C4-2B (cell line): ENCODE results near the gene RHCE.
"Not testable (repeated sequence)": the region's sequence is repeated elsewhere in the genome, so short reads cannot be mapped to it uniquely, and the experiment has no call there.

Source experiments
- H3K27ac ChIP-seq: fragments of 450-650 bp; 2 replicates; pipeline ENCODE4 v1.5.1; 2017
- CTCF ChIP-seq: fragments of 450-650 bp; conservative IDR thresholded peaks from 2 replicates; pipeline ENCODE4 v1.5.1; 2017; ENCODE audit warnings: mild to moderate bottlenecking
- ZFX ChIP-seq: fragments of 450-650 bp; IDR thresholded peaks from 2 replicates; pipeline ENCODE4 v1.6.1; 2017

RHCE gene

GRCh38 chr1:25425098-25426085 lies 4.8 kb upstream of the RHCE start:
- TF ChIP-seq CTCF: no peak
- TF ChIP-seq ZFX: no peak
- H3K27ac ChIP-seq: no peak overlapping the region

- H3K27ac ChIP-seq: not testable (repeated sequence)
These were observed 2.6 kb upstream of the RHCE start for GRCh38 chr1:25423206-25423605.

- H3K27ac ChIP-seq: not testable (repeated sequence)
These were observed 1.3 kb downstream of the RHCE start for GRCh38 chr1:25419339-25419738.

- H3K27ac ChIP-seq: not testable (repeated sequence)
These were observed 3.3 kb downstream of the RHCE start for GRCh38 chr1:25417280-25417679.

- not testable (repeated sequence) for H3K27ac ChIP-seq
These were observed 6.0 kb downstream of the RHCE start for GRCh38 chr1:25414578-25414977.

- not testable (repeated sequence) for H3K27ac ChIP-seq
These were observed 6.5 kb downstream of the RHCE start for GRCh38 chr1:25414157-25414556.

- not testable (repeated sequence) for H3K27ac ChIP-seq
These were observed 7.6 kb downstream of the RHCE start for GRCh38 chr1:25412872-25413623.

- not testable (repeated sequence) for H3K27ac ChIP-seq
These were observed 10.8 kb downstream of the RHCE start for GRCh38 chr1:25409641-25410427.

- not testable (repeated sequence) for H3K27ac ChIP-seq
These were observed 14.8 kb downstream of the RHCE start for GRCh38 chr1:25405731-25406305.

GRCh38 chr1:25402947-25403803 lies 17.4 kb downstream of the RHCE start:
- TF ChIP-seq CTCF: peak; percentile 32

GRCh38 chr1:25398079-25398478 lies 22.5 kb downstream of the RHCE start:
- not testable (repeated sequence) for H3K27ac ChIP-seq

More at GRCh38 chr1:25402947-25403803, 17.4 kb downstream of the RHCE start:
- not testable (repeated sequence) for H3K27ac ChIP-seq

GRCh38 chr1:25397549-25397948 lies 23.1 kb downstream of the RHCE start:
- not testable (repeated sequence) for H3K27ac ChIP-seq
